Measurements from ENCODE around the gene SKIC2.

- no peak for TF ChIP-seq CTCF (IDR thresholded peaks at IDR 0.05; ENCODE audit: low read depth, low read length)
- no peak for TF ChIP-seq EZH2phosphoT487 (IDR thresholded peaks at IDR 0.05; ENCODE audit: low read depth)
Observed at GRCh38 chr6:31927863-31928671, 30.9 kb upstream of the SKIC2 start.

Measured in OCI-LY3 (cell line).